GM21447 (cell line): ENCODE measurements around the gene MICB.
"Not testable (repeated sequence)": the region's sequence is repeated elsewhere in the genome, so short reads cannot be mapped to it uniquely, and the experiment has no call there.

Experiments used
- ATAC-seq: cut with Tn5 transposase; IDR thresholded peaks from one replicate; pipeline ENCODE4 v1.9.1; 2021; ENCODE audit not compliant: unreplicated experiment

MICB gene

DNA sequence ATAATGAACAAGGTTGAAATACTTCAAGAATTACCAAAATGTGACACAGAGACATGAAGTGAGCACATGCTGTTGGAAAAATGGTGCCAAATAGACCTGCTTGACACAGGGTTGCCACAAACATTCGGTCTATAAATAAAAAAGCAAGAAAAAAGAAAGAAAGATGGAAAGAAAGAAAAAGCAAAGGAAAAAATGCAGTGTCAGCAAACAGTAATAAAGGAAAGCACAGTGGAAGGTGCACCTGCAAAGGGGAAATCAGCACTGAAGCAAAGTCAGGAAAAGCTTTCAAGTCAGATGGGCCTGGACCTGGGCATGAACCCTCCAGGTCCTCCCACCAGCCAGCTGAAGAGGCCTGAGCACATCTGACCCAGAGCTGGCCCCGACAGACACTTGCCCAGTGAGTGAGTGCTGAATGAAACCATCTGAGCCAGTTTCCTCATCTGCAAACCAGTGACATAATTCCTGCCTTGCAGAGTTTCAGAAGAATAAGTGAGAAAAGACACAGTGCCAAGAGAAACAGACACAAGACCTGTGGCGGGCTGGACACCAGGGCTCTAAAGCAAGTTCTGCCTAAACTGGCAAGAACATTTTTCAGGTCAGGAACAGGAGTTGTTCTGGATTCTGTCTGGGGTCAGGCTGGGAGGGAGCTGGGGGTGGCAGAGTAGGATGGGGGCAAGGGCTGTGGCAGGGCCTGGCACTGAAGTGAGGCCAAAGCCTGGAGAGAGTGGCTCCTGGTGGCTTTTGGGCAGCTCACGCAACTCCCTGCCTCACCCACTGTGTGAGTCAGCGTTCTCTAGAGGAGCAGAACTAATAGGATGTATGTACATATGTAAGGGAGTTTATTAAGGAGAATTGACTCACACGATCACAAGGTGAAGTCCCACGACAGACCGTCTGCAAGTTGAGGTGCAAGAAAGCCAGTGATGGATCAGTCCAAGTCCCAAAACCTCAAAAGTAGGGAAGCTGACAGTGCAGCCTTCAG lies 23.9 kb upstream of the MICB start:
- ATAC-seq: no peak

DNA sequence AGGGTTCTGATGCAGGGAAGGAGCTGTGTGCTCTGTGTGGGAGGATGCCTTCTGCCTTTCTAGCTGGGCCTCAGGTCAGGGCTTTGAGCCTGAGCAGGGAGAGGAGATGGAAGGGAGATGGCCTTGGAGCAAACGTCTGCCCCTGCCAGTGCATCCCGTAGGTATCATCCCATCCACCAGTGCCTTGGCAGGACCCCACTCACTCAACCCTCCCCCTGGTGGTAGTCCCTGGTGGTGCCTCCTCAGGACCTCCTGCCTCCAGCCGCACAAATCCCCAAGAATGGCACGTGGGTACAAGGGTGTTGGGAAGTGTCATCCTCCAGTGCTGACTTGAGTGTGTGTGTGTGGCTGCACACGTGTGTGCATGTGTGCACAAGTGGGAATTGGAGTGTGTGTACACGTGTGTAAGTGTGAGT lies 23.1 kb upstream of the MICB start:
- no peak for ATAC-seq

DNA sequence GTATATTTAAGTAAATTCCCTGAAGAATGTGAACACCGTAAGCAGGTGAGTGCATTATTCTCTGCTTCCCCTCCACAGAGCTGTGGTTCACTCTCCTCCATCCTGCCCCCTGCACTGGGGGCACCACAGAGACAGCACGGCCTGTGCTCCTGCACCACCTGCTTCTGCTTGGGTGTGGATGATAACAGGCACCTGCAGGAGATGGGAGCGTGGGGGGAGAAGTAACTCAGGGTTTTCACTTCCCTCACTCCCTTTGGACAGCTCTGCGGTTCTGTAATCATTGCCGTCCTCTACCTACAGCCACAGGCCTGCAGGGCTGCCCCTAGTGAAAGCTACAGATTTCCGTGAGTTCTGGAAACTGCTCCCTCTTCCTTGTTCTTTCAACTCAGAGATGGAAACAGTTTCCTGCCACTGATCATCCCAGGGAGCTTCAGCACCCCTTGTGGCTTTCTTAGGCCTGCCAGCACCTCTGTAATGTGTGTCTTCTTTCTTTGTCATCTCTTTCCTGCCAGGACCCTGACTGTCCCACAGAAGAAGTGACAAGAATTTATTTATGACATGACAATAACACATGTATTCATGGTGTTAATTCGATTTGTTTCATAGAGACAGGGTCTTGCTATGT lies 21.3 kb upstream of the MICB start:
- no peak for ATAC-seq

DNA sequence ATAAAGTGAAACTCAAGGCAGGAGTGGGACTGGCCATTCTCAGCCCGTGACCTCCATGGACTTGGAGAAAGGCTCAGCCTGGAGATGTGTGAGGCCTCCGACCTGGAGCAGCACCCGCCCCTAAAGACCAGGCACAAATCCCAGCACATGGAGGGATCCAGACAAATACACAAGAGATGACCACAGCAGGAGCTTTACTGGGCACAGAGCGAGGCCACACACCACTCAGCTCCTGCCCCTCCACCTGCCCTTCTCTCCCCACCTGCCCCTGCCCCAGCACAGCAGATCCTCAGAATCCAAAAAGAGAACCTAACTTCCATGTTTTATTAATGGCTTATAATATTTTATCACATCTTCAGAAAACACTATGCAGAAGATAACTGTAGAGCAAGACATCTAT lies 20.4 kb upstream of the MICB start:
- ATAC-seq: no peak

DNA sequence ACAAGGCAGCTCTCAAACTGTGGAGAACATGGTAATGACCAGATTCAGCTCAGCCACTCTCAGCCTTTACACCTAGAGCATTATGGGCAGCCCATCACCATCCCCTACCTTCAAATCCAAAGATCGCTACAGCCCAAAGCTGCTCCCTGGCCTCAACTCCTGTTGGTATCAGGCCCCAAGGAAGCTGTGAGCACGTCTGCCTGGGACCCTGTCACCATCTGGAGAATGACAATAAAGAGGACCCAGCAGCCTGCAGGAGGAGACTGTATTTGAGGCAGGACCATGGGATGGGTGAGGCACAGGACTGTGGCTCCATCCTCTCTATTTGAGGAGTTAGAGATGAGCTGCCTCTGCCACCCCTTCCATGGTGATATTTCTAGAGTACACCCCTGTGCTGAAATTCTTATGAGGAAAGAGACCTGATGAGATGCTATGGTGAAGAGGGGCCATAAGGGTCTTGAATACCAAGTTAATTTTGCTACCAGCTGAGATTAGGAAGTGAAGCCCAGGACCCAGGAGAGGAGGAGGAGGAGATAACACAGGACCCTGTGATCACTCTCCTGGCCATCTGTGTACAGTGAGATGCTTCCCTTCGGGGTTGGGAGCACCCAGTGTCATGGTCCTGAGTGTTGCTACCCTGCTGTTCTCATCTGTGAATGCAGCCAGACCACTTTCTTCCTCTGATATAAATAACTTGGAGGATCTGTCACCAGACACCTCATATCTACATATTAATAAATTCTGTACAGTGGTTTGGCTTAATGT lies 19.6 kb upstream of the MICB start:
- ATAC-seq: no peak

DNA sequence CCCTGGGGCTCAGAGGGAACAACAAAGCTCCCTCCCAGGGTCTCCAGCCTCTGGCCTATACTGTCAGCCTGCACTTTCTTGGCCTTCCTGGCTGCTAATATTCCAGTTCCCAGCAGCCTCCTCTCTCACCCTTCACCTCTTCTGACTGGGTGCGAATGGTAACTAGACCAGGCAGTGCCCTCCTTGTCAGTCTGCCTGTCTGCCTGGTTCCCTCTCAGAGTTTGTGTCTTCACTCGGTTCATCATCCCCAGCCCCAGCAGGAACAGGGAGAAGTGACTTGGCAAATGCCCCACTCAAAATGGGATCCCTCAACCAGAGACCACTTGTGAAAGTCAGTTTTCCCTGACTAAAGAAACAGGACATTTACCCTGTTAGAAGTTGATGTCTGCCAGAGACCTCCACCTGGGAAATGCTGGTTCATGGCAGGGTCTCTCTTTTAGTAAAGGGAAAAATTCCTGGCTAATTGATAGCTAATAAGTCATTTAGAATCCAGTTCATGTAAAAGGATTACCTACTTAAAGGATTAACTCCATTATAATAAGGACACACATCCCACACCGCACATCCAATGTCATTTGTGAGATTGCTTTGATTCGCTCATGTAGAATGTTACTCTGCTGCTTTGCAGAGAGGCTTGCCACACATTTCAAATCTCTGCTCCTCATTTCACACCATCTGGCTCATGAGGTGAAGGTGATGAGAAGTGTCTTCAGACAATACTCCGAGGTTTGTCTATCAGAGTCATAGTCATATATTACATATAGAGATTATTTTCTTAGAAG lies 18.6 kb upstream of the MICB start:
- ATAC-seq: no peak

DNA sequence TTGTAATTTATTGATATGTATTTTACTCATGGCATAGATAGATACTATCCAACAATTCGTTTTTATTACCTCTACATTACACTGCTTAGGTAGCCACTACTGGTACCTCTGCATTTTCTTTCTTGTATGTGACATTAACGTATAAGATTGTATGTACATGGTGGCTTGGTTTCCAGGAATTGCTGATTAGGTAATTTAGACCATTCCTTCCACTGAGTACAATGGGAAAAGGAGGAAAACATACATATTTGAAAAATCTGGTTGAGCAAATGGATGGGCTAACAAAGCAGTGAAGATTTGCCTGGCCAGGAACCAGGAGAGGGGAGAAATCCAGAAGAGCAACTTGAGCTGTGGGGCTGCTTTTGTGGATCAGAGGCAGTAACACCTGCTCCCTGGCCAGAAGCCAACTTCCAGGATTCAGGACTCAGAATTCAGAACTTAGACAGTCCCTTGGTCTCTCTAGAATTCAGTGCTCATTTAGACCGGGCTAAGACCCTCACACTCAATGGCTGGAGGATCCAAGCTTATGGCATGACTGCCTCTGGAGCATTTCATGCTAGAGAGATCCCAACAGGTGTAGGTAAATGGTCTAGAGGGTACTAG lies 17.9 kb upstream of the MICB start:
- ATAC-seq: no peak

DNA sequence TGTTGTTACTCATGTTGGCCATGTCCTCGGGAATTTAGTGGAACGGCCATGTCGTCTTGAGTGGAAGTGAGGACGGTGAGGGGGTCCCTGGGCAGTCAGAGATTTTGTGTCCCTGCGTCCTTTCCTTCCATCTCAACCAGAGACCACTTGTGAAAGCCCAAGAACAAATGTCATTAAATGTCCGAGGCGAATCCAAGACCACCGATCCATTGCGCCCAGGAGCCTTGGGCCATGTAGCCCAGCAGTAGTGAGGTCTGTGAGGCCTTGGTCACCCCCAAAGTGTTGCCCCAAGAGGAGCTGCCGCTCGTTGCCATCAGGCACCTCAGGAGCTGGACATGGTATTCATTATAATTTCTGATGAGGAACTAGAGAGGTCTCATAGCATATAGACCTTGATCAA lies 17.4 kb upstream of the MICB start:
- ATAC-seq: no peak

DNA sequence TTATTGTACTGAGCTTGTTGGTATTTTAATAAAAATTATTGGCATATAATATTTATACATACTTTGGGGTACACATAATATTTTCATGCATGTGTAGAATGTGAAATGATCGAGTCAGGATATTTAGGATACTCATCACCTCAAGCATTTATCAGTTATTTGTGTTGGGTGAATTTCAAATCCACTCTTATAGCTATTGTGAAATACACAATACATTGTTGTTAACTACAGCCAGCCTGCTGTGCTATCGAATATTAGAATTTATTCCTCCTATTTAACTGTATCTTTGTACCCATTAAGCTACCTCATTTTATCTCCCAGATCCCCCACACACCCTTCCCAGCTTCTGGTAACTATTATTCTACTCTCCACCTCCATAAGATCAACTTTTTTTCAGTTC lies 14.6 kb upstream of the MICB start:
- ATAC-seq: no peak

DNA sequence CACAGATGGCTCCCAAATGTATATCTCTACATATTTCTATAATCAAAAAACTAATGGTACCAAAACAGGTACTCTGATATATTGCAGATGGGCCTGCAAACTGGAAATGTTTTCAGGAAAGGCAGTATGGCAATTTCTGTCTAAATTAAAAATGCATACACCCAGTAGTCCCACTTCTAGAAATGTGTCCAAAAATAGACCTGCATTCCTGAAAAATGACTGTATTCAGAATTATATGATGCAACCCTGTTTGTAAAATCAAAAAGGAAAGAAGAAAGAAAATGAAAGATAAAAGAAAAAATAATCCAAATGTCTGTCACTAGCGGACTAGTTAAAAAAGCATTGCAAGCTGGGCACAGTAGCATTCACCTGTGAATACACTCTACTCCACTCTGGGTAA lies 12.9 kb upstream of the MICB start:
- ATAC-seq: no peak

DNA sequence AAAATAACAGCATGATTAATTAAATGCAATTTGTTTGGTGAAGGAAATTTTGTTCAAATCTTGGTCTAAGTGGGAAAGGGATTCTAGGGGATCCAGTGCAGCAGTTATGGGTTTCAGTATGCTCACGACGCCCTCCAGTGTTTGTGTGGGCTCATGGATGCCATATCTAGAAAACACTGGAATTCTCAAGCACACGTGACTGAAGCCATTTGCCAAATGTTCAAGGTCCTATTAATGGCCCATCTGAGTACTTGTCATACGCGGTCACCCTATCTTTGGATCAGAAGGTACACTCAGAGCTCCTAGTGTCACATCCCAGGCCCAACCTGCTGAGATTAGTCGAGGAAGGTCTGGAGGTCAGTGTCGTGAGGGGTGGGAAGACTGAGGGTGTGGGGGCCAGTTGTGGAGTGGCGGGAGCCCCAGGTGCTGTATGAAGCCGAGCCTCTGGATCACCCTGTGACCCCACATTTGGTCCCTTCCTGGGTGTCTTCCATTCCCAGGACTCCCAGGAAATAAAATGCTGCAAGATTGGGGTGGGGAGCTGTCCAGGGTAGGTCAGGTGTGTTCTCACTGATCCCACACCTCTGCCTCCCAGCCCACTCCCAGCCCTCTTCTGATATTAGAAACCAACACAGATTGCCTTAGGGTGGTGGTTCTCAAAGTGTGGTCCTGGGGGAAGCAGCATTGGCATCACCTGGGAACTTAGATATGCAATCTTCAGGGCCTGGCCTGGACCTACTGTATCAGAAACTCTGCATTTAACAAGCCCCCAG lies 11.7 kb upstream of the MICB start:
- not testable (repeated sequence) for ATAC-seq

DNA sequence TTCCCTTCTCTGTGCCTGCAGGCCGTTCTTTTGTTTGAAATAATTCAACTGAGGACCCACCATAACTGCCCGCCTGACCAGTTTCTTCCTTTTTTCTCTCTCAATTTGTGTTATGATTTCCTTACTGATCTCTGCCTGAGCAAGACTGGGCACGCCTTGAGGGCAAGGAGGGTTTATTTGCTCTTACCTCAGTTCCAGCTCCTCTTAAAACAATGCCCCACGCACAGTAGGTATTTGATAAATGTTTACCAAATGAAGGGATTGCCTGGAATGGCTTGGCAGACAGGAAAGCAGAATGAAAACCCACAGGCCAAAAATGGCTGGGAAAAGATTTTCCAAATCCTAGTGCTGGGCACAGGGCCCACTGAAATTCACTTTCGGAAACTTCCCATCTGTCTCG lies 10.3 kb upstream of the MICB start:
- ATAC-seq: not testable (repeated sequence)

DNA sequence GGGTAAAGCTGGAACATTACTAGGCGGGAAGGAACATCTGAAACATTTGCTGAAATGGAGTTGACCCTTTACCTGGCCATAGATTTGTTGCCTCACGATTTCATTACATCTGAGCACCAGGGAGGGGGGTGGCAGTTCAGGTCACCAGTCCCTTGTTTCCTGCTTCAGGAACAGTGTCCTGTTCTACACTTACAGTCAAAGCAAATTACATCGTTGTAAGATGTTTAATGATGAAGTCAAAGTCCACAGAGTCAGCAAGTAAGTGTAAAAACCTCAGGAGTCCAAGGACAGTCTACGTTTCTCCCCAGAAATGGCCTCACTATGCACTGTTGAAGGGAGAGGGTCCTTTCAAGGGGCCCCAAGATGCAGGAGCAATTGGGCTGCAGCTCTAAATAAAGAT lies 8.9 kb upstream of the MICB start:
- no peak for ATAC-seq

DNA sequence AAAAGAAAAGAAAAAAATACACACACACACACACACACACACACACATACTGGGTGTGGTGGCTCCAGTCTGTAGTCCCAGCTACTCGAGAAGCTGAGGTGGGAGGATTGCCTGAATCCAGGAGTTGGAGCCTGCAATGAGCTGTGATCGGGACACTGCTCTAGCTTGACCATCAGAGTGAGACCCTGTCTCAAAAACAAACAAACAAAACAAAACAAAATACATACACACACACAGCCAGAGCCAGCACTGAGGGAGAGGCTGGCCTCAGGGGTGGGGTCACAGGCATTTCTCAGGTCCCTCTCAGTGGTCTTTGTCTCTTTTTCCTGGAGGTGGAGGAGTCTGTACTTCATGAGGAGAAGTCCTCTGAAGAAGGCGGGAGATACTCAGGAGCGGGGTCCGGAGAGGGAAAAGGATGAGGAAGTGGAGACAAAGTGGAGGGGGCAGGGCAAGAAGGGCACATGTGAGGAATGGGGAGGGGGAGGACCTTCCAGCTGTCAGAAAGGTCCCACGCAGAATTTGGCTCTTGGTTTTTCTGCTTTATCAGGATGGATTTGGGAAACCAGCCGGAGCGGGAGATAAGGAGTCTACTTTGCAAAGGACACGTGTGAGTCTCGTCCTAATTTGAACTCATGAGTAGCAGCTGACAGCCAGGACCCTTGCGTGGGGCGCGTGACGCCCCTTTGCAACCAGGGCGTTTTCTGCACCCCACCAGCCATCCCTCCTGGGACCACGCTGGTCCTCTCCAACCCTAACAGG lies 7.7 kb upstream of the MICB start:
- ATAC-seq: no peak

DNA sequence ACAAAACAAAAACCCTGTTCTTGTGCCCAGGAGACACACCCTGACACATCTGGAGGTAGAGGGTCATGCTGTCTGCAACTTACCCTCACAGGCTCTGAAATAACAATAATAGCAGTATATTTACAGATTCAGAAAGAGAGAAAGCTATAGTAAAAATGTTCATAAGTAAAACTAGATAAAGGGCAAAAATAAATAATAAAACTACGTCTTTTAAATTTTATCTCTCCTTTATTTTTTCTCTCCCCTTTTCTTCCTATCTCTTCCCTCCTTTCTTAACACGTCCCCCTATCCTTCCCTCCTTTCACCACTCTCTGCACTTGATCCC lies 4.4 kb upstream of the MICB start:
- not testable (repeated sequence) for ATAC-seq

DNA sequence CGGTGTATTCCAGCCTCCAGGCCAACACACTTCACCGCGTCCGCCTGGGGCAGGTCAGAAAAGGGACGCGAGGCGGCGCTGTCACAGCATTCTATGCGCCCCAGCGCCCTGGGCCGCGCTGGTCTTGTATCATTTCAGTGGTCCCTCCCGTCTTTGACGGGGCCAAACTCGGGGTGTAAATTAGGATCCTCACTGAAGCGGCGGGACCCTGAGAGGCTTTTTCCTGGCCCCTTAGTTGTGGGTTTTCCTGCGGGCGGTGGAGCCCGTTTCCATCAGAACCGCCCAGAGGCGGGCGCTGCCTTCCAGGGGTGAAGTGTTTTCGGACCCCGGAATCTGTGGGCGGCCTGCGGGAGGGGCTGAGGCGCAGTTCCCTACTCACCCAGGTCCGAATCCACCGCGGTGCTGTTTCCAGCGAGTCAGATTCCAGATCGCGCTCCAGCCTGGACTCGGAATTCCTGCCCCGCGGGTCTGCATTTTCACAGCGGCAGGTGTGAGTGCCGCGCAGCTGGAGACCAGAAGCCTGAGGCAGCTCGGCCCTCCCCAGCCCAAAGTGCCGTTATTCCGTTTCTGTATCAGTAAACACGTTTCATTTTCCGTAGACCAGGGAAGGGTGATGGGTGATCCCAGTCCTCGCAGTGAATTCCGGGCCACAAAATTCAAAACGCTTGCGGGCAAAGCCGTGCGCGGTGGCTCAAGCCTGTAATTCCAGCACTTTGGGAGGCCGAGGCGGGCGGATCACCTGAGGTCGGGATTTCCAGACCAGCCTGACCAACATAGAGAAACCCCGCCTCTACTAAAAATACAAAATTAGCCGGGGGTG lies 3.9 kb upstream of the MICB start:
- ATAC-seq: no peak

DNA sequence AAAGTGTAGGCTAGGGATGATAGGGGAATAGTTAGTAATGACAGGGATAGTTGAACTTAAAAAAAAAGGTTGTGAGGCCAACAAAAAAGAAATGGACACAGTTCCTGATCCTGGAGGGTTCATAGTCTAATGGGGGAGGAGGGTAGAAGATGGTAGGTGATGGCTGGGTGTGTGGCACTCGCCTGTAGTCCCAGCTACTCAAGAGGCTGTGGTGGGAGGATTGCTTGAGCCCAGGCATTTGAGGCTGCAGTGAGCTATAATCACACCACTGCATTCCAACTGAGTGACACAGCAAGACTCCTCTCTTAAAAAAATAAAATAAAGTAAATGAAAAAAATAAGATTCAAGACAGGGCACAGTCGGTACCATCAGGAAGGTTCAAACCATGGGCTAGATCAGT lies 2.4 kb upstream of the MICB start:
- ATAC-seq: no peak

DNA sequence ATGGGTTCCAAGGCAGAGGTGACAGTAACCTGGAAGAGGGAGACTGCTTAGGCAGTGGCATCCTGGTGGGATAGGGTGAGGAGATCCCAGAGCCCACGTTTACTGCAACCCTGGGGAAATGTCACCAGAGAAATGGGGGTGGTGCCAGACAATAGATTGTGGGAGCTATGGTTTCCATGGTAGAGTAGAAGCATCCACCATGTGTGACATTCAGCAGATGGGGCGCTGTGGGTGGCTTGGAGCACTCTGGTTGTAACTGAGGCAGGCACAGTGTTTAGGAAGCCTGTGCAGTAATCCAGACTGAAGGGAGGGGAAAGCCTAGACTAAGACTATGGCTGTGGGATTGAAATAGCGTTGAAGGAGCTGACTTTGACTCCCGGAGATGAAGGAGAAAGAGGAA lies 1.1 kb upstream of the MICB start:
- not testable (repeated sequence) for ATAC-seq
